Neural progenitor cell (in vitro differentiated cells): Measurements from ENCODE around the gene ADH5. TPM values are rescaled to one million over a fixed set of nuclear protein-coding genes. Genes with fewer than 3 reads are reported as not detected.

Experiments used
- DNase-seq: peaks from one replicate; pipeline ENCODE4 v3.0.0-alpha.2; 2016; ENCODE audit warnings: low spot score
- H2AFZ ChIP-seq: fragments of 200-600 bp; sonication (generic); replicated peaks from 2 replicates; pipeline ENCODE4 v1.6.1; 2016; ENCODE audit warnings: antibody characterized with exemption
- H3F3A ChIP-seq: fragments of 200-600 bp; sonication (generic); 2 replicates; pipeline ENCODE4 v1.6.1; 2016; ENCODE audit warnings: antibody characterized with exemption, low read depth
- H3K27ac ChIP-seq: fragments of 200-600 bp; sonication (generic); 2 replicates; pipeline ENCODE4 v1.5.1; 2016; ENCODE audit warnings: mild to moderate bottlenecking
- H3K27me3 ChIP-seq: fragments of 200-600 bp; sonication (generic); 2 replicates; pipeline ENCODE4 v1.6.1; 2016; ENCODE audit warnings: mild to moderate bottlenecking, moderate library complexity
- H3K36me3 ChIP-seq: fragments of 200-600 bp; sonication (generic); 2 replicates; pipeline ENCODE4 v1.5.1; 2016
- H3K4me1 ChIP-seq: fragments of 200-600 bp; sonication (generic); 2 replicates; pipeline ENCODE4 v1.6.1; 2016; ENCODE audit warnings: mixed run types
- H3K4me2 ChIP-seq: fragments of 200-600 bp; sonication (generic); 2 replicates; pipeline ENCODE4 v1.6.1; 2016
- H3K4me3 ChIP-seq: fragments of 200-600 bp; sonication (generic); 2 replicates; pipeline ENCODE4 v1.5.1; 2016
- H3K79me2 ChIP-seq: fragments of 200-600 bp; sonication (generic); 2 replicates; pipeline ENCODE4 v1.6.1; 2016; ENCODE audit warnings: low read depth
- H3K9ac ChIP-seq: fragments of 200-600 bp; sonication (generic); 2 replicates; pipeline ENCODE4 v1.6.1; 2016
- H3K9me3 ChIP-seq: fragments of 200-600 bp; sonication (generic); 2 replicates; pipeline ENCODE4 v1.5.1; 2016; ENCODE audit warnings: low read depth
- H4K20me1 ChIP-seq: fragments of 200-600 bp; sonication (generic); 2 replicates; pipeline ENCODE4 v1.6.1; 2016; ENCODE audit warnings: low read depth
- H3K27ac Mint-ChIP-seq: 3 replicates; pipeline ENCODE4 v1.8.0; 2021; ENCODE audit warnings: mixed read lengths
- H3K27me3 Mint-ChIP-seq: 2 replicates; pipeline ENCODE4 v1.8.0; 2022; ENCODE audit warnings: low read depth, mild to moderate bottlenecking, inconsistent platforms, moderate library complexity, mixed read lengths; ENCODE audit not compliant: insufficient read depth
- H3K36me3 Mint-ChIP-seq: 3 replicates; pipeline ENCODE4 v1.8.0; 2021; ENCODE audit warnings: mixed read lengths
- H3K4me1 Mint-ChIP-seq: 3 replicates; pipeline ENCODE4 v1.8.0; 2021; ENCODE audit warnings: mixed read lengths
- H3K4me3 Mint-ChIP-seq: 3 replicates; pipeline ENCODE4 v1.8.0; 2021; ENCODE audit warnings: mild to moderate bottlenecking, moderate library complexity, mixed read lengths
- H3K9me3 Mint-ChIP-seq: 3 replicates; pipeline ENCODE4 v1.8.0; 2020; ENCODE audit warnings: mixed read lengths
- EZH2 ChIP-seq: fragments of 200-600 bp; sonication (generic); IDR thresholded peaks from 2 replicates; pipeline ENCODE4 v1.6.1; 2017; ENCODE audit warnings: antibody characterized with exemption, mild to moderate bottlenecking, moderate library complexity
- EZH2phosphoT487 ChIP-seq: fragments of 200-600 bp; sonication (generic); IDR thresholded peaks from 2 replicates; pipeline ENCODE4 v1.6.1; 2017; ENCODE audit warnings: antibody characterized with exemption
- total RNA-seq: library from RNA; depleted of rRNA; stranded (reverse); fragments of >200 nt; gene quantifications from 2 replicates; pipeline ENCODE4 v1.2.3, GENCODE V29; 2015; ENCODE audit warnings: low replicate concordance
- TF ChIP-seq, protein P1 (sequence below): fragments of 200-600 bp; sonication (generic); IDR thresholded peaks from 2 replicates; pipeline ENCODE4 v1.5.1; 2017; ENCODE audit warnings: antibody characterized with exemption, mild to moderate bottlenecking

The ADH5 gene
- total RNA-seq, 1 donor from 2014 or later: 473 TPM

- no peak for TF ChIP-seq EZH2
- TF ChIP-seq EZH2phosphoT487: no peak
- TF ChIP-seq, protein P1, sequence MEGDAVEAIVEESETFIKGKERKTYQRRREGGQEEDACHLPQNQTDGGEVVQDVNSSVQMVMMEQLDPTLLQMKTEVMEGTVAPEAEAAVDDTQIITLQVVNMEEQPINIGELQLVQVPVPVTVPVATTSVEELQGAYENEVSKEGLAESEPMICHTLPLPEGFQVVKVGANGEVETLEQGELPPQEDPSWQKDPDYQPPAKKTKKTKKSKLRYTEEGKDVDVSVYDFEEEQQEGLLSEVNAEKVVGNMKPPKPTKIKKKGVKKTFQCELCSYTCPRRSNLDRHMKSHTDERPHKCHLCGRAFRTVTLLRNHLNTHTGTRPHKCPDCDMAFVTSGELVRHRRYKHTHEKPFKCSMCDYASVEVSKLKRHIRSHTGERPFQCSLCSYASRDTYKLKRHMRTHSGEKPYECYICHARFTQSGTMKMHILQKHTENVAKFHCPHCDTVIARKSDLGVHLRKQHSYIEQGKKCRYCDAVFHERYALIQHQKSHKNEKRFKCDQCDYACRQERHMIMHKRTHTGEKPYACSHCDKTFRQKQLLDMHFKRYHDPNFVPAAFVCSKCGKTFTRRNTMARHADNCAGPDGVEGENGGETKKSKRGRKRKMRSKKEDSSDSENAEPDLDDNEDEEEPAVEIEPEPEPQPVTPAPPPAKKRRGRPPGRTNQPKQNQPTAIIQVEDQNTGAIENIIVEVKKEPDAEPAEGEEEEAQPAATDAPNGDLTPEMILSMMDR: no peak
- H3K9me3 Mint-ChIP-seq: peaks cover 11% of the 10 kb centered on the region
- no peak overlapping the region for H3K9ac ChIP-seq
- H2AFZ ChIP-seq: no peak overlapping the region
- H4K20me1 ChIP-seq: peaks cover 22% of the 10 kb centered on the region
- peaks cover 37% of the 10 kb centered on the region for H3K36me3 Mint-ChIP-seq
- peaks cover 9% of the 10 kb centered on the region for H3K4me1 ChIP-seq
- no peak overlapping the region for H3K4me2 ChIP-seq
- H3F3A ChIP-seq: no peaks in the 10 kb centered on the region
- H3K4me3 Mint-ChIP-seq: no peak overlapping the region
- peaks cover 7% of the 10 kb centered on the region for H3K4me1 Mint-ChIP-seq
- no peak overlapping the region for H3K27ac Mint-ChIP-seq
- peaks cover 100% of the 10 kb centered on the region for H3K79me2 ChIP-seq
- H3K27me3 Mint-ChIP-seq: no peaks in the 10 kb centered on the region
- no peak overlapping the region for H3K4me3 ChIP-seq
- no peak for DNase-seq
- H3K9me3 ChIP-seq: no peaks in the 10 kb centered on the region
- H3K27ac ChIP-seq: no peak overlapping the region
- no peaks in the 10 kb centered on the region for H3K27me3 ChIP-seq
- H3K36me3 ChIP-seq: no peaks in the 10 kb centered on the region
Observed at GRCh38 chr4:99028187-99028586, 60.4 kb downstream of the ADH5 start.

- no peak overlapping the region for H3K4me3 ChIP-seq
- no peak overlapping the region for H3K4me2 ChIP-seq
- TF ChIP-seq, protein P1: no peak
- no peak for TF ChIP-seq EZH2
- TF ChIP-seq EZH2phosphoT487: no peak
- no peak for DNase-seq
- Mint-ChIP-seq H3K4me3 (no peak overlapping the region), H3K4me1 (peaks cover 7% of the 10 kb centered on the region), H3K9me3 (peaks cover 17% of the 10 kb centered on the region), H3K27me3 (no peaks in the 10 kb centered on the region), H3K36me3 (peaks cover 37% of the 10 kb centered on the region), H3K27ac (no peak overlapping the region)
- H3F3A ChIP-seq: no peaks in the 10 kb centered on the region
- H3K9ac ChIP-seq: no peak overlapping the region
- H2AFZ ChIP-seq: no peak overlapping the region
- no peaks in the 10 kb centered on the region for H3K27me3 ChIP-seq
- H3K4me1 ChIP-seq: peaks cover 9% of the 10 kb centered on the region
- H3K79me2 ChIP-seq: peaks cover 100% of the 10 kb centered on the region
- H3K27ac ChIP-seq: no peak overlapping the region
- no peaks in the 10 kb centered on the region for H3K9me3 ChIP-seq
- H3K36me3 ChIP-seq: no peaks in the 10 kb centered on the region
- peaks cover 22% of the 10 kb centered on the region for H4K20me1 ChIP-seq
Observed at GRCh38 chr4:99027304-99027703, 61.3 kb downstream of the ADH5 start.

GRCh38 chr4:99025506-99025905, 63.1 kb downstream of the ADH5 start:
- Mint-ChIP-seq H3K36me3 (peaks cover 42% of the 10 kb centered on the region), H3K9me3 (peaks cover 32% of the 10 kb centered on the region), H3K27ac (no peak overlapping the region)

More at GRCh38 chr4:99025506-99025905, 63.1 kb downstream of the ADH5 start:
- Histone ChIP-seq H2AFZ (no peak overlapping the region), H3F3A (no peaks in the 10 kb centered on the region), H3K27me3 (no peaks in the 10 kb centered on the region), H3K4me2 (no peak overlapping the region), H3K36me3 (no peaks in the 10 kb centered on the region), H3K9ac (no peak overlapping the region), H3K4me1 (peaks cover 9% of the 10 kb centered on the region), H3K79me2 (peaks cover 100% of the 10 kb centered on the region), H3K9me3 (no peaks in the 10 kb centered on the region), H4K20me1 (peaks cover 19% of the 10 kb centered on the region), H3K27ac (no peak overlapping the region), H3K4me3 (no peak overlapping the region)
- DNase-seq: no peak
- no peak for TF ChIP-seq EZH2phosphoT487
- TF ChIP-seq, protein P1: no peak
- TF ChIP-seq EZH2: no peak
- Mint-ChIP-seq H3K27me3 (peaks cover 3% of the 10 kb centered on the region), H3K4me3 (no peak overlapping the region), H3K4me1 (peaks cover 7% of the 10 kb centered on the region)
